Fibroblast of skin of abdomen (primary cell): ENCODE data around the gene APEX1. TPM values are rescaled to one million over a fixed set of nuclear protein-coding genes. Genes with fewer than 3 reads are reported as not detected.

Source experiments
- DNase-seq: peaks from one replicate; pipeline ENCODE4 v3.0.0-alpha.2; 2013
- polyA plus RNA-seq, 2 experiments: library from polyadenylated mRNA; unstranded; fragments of 120-200 nt; gene quantifications; one replicate each; pipeline ENCODE4 v1.2.1, GENCODE V29; 2013; ENCODE audit not compliant: insufficient read length in 2 of 2

The APEX1 gene
- polyA plus RNA-seq (2013, experiment 1 of 2; ENCODE audit: insufficient read length), result 223 TPM
- 219 TPM for polyA plus RNA-seq (2013, experiment 2 of 2; ENCODE audit: insufficient read length)

DNA sequence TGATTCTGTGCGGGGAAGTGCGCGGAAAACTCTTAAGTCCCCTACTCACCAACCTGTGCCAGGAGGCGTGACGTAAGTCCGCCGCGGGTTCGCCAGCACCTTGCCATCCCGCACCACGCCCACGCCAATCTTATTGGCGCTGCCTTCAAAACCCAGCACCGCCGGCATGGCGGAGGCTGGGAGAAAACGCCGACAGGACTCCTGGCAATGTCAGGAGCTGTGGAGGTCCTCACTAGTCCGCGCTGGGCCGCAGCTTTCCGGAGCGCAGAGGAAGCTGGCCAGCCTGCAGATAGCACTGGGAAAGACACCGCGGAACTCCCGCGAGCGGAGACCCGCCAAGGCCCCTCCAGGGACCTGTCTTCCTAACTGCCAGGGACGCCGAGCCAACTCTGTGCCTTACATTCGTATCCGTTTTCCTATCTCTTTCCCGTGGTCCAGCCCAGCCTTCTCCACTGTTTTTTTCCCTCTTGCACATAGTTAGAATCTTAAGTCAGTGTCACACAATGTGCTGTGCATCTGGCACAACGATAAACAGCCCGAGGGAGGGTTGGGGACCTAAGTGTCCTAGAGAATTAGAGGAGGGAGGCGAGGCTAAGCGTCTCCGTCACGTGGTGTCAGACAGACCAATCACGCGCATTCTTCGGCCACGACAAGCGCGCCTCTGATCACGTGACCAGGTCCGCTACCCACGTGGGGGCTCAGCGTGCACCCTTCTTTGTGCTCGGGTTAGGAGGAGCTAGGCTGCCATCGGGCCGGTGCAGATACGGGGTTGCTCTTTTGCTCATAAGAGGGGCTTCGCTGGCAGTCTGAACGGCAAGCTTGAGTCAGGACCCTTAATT, at the start of gene APEX1, which contains the start of gene OSGEP:
Gene APEX1 (plus strand): TSS at position 711 of the 839 bp plus-strand sequence. CDS start 420 bp downstream, outside the sequence.
Gene OSGEP (minus strand): TSS at position 297 of the 839 bp plus-strand sequence. CDS start 129 bp downstream, at position 168.
- peak; percentile 99 for DNase-seq

DNA sequence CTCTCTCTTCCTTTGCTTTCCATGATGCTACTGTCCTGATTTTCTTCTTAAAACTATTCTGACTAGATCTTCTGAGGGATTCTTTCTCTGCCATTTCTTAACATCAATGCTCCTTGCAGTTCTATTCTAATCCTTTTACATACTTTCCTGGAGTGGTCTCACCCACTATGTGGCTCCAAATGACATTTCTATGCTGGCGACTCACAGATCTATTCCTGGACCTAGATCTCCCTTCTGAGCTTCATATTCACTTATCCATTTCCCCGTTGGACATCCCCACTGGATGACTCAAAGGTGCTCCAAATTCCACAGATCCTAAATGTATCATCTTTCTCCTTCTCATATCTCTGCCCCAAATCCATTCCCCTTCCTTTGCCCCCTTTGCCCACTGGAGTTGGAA, 45.8 kb upstream of the APEX1 start:
- peak; percentile 71 for DNase-seq

DNA sequence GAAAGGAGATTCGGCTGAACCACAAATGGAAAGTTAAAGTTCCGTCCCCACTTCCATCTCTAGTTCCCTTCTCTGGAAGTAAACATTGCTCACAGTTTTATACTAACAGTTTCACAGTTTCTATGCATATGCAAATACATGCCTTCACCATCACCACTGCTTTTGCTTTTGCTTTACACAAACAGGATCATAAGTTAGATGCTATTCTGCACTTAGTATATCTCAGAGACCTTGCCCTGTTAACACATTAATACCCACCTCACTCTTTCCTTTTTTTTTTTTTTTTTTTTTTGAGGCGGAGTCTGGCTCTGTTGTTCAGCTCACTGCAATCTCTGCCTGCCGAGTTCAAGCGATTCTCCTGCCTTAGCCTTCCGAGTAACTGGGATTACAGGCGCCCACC, 42.6 kb upstream of the APEX1 start:
- DNase-seq, result no peak

DNA sequence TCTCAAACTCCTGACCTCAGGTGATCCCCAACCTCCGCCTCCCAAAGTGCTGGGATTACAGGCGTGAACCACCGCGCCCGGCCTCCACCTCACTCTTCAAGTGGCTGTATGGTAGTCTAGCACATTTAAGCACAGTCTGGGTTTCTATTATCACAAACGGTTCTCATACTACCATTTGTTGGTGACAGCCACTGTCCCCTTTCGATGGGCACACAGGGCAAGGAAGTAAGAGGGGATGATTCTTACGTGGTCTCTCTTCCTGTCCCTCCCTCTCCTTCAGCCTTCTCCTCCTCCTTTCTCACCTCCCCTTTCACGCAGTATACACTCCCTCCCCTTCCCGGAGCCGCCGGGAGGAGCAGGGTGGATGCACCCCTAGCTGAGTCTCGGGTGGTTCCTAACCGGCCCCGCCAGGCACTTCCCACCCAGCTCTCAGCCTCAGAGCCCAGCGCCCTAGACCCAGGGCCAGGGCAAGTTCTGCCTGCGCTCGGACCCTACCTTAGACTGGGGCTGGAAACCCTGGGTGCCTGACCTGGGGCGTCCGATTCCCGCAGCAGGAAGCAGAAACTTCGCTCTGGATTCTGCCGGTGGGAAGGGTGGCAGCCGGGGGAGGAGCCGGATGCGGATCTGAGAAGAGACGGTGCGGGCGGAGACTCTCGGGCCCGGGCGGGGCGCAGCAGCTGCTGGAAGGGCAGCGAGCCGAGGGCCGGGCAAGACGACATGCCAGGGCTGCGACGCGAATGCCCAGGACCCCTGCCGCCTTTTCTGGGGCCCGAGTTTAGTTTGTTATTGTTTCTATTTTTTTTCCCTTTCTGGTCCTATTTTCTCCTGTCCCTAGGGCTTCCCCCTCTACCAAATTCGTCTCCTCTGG, 41.9 kb upstream of the APEX1 start, which contains the start of gene TEP1:
Gene TEP1 (minus strand): TSS at position 626 of the 868 bp plus-strand sequence. CDS start 5,062 bp downstream, outside the sequence.
- DNase-seq, result peak; percentile 80

DNA sequence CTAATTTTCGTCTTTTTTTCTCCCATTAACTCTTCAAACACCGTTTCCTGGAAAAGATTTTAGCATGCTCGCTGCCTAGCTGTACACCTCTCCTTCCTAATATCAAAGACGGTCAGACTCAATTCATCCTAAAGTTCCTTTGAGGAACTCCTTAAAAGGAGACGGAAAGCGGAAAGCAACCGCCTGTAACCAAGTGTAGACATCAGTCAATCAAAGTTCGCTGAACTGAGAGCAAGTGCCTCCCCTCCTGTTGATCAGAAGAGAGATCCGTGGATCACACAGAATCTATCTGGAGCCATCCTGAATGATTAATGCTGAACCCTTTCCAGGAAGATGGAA, 41.3 kb upstream of the APEX1 start:
- DNase-seq, result peak; percentile 12

DNA sequence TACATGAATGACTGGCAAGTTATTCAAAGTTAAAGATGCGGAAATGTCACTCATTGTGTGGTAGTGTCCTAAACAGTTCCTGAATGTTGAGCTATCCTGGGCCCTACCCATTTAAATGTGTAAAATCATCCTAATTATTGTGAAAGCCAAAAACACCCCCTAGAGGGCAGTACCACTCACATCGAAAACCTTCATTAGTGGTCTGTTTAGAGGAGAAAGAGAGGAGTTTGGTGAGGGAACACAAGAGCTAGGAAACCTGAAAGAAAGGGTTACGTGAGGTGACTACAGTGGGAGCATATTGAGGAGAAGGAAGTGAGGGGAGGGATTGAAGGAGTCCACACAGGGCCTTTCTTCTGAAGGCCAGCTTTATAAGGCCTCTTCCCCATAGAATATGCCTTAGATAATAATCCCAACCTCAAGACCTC, 39.2 kb upstream of the APEX1 start:
- DNase-seq, result peak; percentile 59

DNA sequence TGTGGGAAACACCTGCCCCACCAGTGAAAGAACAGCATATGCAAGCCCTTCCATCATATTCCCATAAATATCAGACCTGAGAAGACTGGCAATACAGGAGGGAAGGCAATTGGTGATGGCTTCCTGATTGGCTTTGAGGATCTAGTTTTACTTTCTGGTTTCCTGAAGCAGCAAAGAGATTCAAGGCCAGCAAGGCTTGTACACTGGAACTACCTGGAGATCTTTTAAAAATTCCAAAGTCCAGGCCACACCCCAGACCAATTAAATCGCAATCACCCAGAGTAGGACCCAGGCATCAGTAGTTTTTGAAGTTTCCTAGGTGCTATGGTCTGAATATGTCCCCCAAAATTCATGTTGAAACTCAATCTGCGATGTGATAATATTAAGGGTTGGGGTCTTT, 38.8 kb upstream of the APEX1 start:
- no peak for DNase-seq

DNA sequence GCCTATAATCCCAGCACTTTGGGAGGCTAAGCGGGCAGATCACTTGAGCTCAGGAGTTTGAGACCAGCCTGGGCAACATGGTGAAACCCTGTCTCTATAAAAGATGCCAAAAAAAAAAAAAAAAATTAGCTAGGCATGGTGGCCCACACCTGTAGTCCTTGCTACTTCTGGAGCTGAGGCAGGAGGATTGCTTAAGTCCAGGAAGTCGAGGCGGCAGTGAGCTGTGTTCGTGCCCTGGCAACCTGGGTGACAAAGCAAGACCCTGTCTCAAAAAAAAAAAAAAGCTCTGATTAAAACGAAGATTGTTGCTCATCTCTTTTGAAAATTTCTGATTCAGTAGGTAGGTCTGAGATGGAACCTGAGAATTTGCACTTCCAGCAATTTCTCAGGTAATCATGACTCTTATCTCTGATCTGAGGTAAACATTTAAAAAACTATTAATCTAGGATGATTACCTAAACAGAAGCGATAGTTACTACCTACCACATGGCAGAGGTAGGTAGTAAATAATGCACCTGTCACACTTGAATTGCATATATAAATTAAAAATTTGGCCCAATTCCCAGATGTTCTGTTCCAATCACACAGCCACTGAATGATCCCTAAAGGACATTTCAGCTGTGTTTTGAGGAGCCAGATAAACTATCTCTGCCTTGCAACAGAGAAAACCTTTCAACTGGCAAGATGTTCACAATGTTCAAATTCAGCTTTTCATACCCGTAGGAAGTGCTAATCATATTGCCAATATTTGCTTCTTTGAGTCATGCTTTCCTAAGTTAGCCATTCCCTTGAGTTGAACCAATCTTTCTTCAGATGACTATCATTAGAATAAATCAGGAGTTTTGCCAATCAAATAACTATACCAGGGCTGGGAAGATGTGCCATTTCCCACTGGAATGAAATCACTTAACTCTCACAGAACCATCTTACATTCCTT, 37.5 kb upstream of the APEX1 start:
- no peak for DNase-seq

DNA sequence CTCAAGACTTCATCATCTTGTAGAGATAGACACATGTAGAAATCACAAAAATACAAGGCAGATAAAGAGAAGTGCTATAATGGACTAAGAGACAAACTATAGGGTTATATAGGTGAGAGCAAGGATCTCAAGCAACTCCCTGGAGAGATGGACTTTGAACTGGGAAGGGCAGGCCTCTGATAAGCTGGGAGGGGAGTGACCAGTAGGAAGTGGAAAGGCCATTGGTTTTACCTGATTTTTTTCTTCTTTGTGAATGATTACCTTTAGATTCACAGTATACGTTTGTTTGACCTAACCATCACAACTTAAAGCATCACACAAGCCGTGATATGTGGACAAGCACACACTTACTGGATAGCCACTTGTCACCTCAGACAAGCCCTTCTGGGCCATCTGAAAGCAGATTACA, 36.5 kb upstream of the APEX1 start:
- no peak for DNase-seq

DNA sequence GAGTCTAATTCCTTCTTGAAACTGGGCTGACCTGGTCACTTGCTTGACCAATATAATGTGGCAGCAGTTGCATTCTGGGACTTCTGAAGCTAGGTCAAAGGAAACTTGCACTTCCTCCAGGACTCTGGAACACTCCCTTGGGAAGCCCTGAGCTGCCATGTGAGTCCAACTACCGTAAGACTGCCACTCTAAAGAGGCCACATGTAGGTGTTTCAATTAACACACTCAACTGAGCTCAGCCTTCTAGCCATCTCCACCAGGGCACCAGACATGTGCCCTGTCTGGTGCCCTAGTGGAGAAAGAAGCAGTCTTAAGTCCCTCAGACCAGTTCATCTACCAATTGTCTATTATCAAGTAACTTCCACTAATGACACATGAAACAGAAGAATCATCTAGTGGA, 35.6 kb upstream of the APEX1 start:
- DNase-seq, result no peak

DNA sequence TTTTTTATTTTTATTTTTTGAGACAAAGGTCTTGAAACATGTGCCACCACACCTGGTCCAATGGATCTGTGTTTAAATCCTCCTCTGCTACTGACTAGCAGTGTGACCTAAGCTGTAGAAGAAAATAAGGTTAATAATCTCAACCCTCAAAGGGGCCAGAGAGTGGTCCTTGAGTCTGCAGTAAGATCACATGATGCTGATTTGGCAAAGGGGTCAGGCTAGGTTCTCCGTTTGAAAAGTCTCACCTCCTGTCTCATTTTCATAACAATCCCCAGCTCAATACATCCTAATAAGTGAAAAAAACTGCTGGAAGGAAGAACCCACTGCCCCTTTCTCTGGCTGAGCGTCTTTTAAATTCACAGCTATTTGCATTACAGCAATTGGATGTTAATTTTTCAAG, 33.8 kb upstream of the APEX1 start:
- no peak for DNase-seq

DNA sequence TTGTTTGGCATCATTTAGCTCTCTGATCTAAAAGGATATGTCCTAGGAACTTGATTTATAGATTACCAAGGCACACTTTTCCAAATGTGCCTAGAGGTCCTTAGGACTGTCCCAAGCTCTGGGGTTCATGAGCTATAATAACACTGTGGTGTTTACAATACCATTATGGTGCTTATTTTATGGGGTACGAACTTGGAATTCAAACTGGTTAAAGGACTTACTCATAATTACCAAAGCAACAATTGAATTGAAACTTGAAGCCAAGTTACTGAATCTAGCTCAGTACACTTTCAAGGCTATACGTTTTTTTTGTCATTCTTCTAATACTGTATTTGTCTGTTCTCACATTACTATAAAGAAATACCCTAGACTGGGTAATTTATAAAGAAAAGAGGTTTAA, 32.1 kb upstream of the APEX1 start:
- no peak for DNase-seq

DNA sequence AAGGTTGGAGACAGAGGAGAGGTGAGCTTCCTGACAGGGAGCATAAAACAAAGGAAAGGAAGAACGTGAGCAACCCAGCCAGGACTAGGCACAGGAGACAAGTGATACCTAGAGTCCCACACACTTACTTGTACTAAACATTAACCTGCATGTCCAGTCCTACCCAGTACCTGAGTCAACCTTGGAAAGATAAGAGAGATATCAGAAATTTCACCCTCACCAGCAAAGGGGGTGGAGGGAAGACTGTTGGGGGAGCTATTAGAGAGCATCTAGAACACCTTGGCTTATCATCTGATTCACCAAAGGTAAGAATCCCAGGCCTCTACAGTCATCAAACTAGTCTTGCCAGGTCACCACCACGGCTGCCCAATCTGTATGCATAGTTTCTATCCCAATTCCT, 30.2 kb upstream of the APEX1 start:
- no peak for DNase-seq

DNA sequence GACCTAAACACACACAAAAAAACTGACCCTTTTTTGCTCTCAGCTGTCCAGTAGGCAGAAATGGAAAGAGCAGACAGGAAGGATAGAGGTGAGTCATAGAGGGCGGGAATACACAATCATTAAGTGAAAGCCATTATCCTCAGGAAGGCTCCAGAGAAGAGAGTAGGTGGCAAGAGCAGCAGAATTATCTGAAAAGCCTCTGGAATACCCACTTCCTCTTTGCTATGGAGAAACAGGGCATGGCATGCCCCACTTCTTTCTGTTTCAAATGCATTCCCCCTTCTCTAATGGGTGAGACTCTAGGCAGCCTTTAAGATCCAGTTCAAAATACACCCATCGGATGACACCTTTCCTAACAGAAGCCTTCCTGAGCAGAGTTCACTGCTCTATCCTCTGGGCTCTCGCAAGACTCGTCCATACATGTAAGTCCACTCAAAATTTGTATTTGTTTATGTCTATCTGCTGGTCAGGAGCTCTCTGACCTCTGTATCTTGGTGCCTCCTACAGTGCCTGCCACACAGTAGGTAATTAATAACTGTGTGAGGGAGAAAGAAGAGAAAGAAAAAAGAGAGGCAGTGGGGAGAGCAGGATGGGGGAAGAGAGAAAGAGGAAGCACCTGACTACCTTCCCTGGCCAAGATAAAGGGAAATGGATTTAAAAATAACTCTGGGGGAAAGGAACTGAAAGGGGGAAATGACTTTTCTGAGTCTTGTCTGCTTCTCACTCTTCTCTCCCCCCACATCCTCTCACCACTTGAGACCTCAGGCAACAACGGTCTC, 27.6 kb upstream of the APEX1 start:
- peak; percentile 45 for DNase-seq

DNA sequence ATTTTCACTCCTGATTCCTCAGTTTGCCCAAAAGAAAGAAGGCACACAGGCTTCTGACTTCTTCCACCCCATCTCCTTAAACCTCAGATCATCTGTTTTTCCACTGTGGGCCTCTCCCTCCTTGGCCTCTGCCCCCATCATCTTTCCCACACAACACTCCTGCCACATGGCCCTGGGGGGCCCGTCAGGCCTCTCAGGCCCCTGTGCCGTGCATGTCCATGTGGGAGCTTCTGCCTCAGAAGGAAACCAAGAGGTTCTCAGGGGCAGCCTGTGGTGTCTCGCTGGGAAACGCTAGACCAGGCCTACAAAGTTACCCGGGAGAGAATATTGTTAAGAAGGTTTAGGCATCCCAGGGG, 27.0 kb upstream of the APEX1 start:
- no peak for DNase-seq

DNA sequence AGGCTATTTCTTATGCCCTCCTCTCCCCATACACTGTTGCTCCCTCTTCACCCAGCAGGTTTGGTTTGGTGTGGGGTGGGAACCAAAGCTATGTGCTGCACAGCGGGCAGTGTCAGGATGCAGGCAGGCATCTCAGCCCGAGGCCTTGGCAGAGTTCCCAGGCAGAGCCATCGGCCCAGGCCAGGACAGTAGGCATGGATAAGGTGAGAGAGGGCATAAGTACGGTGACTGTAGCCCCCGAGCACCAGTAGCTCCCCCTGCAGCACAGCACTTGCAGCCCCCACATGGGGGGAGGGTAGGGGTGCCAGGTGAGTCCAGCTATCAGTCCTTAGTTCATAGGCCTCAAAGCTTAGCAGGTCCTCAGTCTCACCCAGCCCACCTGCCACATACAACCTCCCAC, 26.2 kb upstream of the APEX1 start:
- no peak for DNase-seq

DNA sequence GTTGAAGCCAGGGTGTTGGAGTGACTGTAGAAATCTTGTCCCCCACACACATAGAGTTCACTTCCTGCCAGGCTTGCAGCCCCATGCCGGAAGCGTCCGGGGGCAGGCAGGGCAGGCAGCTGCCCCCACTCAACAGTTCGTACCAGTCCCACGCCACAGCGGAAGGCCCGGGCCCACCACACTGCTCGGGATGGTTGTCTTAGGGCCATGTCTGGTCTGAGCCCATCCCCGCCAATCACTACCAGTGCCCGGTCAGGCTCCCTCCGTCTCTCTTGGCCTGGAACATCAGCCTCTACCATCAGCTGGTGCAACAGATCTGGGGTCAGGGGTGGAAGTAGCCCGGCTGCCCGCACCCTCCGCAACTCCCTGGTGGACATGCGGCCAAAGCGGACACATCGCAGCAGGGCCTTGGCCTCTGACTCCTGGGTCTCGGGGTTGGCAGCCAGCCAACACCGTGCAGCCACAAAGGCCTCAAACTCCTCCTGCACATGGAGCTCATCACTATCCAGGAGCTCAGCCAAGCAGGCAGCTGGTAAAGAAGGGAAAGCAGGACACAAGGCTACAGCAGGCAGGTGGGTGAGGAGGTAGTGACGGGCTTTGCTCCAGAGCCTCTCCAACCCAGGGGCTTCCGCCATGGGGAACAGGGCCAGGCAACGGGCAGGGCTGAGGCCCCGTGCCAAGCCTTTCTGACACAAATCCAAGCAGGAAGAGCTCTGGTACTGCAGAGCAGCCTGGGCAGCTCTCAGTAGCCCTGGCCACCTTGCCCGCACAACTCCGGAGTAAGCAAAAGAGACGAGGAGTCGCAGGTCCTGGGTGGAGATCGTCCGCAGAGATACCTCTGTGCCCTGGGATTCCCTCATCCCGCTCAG, 25.0 kb upstream of the APEX1 start:
- no peak for DNase-seq

DNA sequence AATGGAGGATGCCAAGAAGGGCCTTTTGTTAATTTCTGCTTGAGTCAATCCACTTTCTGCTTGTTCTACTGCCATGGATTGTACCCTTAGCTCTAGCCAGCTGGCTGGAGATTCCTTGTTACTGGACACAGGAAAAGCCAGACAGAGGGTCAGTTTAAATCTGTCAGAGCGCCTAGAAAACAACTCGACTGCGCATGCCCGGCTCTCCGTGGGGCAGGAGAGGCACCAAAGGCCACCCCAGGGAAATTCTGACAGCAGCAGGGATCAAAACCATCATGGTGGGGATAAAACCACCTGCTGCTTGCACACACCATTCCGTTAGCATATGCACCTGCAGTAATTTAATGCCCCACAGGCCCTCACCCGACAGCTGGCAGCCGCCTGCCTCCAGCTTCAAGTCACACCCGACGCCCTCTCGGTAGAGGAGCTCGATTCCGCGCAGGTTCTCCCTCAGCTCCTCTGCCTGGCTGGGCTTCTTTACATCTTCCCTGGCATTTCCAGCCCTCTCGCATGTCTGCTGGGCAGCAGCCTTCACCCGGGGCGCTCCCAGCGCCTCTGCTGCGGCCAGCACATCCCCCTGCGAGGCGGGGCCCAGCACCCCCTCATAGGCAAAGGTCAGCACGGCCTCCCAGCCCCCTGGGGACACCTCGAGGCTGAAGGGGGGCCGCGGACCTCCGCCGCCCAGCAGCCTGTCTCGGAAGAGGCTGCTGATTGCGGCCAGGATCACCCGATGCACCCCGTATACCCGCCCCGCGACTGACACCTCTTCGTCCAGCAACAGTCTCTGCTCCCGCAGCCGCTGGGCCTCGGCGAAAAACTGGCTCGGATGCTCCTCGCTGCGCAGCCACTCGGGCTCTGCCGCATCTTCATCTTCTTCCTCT, 20.1 kb upstream of the APEX1 start:
- no peak for DNase-seq
